T-helper 17 cell (primary cell): ENCODE data around the gene TANGO2. TPM values are rescaled to one million over a fixed set of nuclear protein-coding genes. Genes with fewer than 3 reads are reported as not detected.

Experiments
- ATAC-seq: fragments of 150-1000 bp; cut with Tn5 transposase; 2 replicates; pipeline ENCODE4 v1.10.0; 2021; ENCODE audit warnings: mild to moderate bottlenecking, moderate library complexity
- DNase-seq, 3 donors: peaks; one replicate each; pipeline versions ENCODE4 v3.0.0 to v3.0.0-alpha.2; 2020 to 2021
- H3K9me3 ChIP-seq: one replicate; pipeline ENCODE4 v1.7.0; 2013; ENCODE audit warnings: low read length, mild to moderate bottlenecking; ENCODE audit not compliant: control insufficient read depth, poor library complexity, severe bottlenecking
- H3K27ac Mint-ChIP-seq: one replicate; pipeline ENCODE4 v1.8.0; 2022; ENCODE audit warnings: mild to moderate bottlenecking, moderate library complexity, mixed read lengths
- H3K27me3 Mint-ChIP-seq: one replicate; pipeline ENCODE4 v1.8.0; 2022; ENCODE audit warnings: mixed read lengths
- H3K36me3 Mint-ChIP-seq: one replicate; pipeline ENCODE4 v1.8.0; 2022; ENCODE audit warnings: low read depth, mixed read lengths
- H3K4me1 Mint-ChIP-seq: one replicate; pipeline ENCODE4 v1.8.0; 2022; ENCODE audit warnings: mild to moderate bottlenecking, mixed read lengths
- H3K4me3 Mint-ChIP-seq: one replicate; pipeline ENCODE4 v1.8.0; 2022; ENCODE audit warnings: mild to moderate bottlenecking, moderate library complexity, mixed read lengths
- total RNA-seq, 4 donors: library from RNA in 2 of 4; stranded (reverse) in 2 of 4; gene quantifications; one replicate each; pipeline ENCODE4 v1.2.3 and lab custom pipeline; 2022 to 2026

Gene TANGO2
- total RNA-seq, 2 donors from 2014 or later: 31.7 to 44.3 TPM

- DNase-seq (no peak), ATAC-seq (no peak)
- Mint-ChIP-seq H3K27me3 (no peaks in the 10 kb centered on the region), H3K4me1 (peaks cover 34% of the 10 kb centered on the region), H3K4me3 (no peak overlapping the region), H3K27ac (no peak overlapping the region), H3K36me3 (peaks cover 15% of the 10 kb centered on the region)
- no peaks in the 10 kb centered on the region for H3K9me3 ChIP-seq
These were observed 67.3 kb downstream of the TANGO2 start for GRCh38 chr22:20088263-20088648.

GRCh38 chr22:20089226-20089976 is 68.5 kb downstream of the TANGO2 start:
- Mint-ChIP-seq H3K27ac (no peak overlapping the region), H3K4me1 (peaks cover 24% of the 10 kb centered on the region), H3K36me3 (peaks cover 17% of the 10 kb centered on the region), H3K27me3 (no peaks in the 10 kb centered on the region), H3K4me3 (no peak overlapping the region)
- DNase-seq: no peak
- H3K9me3 ChIP-seq: no peaks in the 10 kb centered on the region
- ATAC-seq: no peak

- ATAC-seq: no peak
- DNase-seq: no peak
- no peaks in the 10 kb centered on the region for H3K27me3 Mint-ChIP-seq
- peaks cover 17% of the 10 kb centered on the region for H3K36me3 Mint-ChIP-seq
- no peak overlapping the region for H3K4me3 Mint-ChIP-seq
- no peaks in the 10 kb centered on the region for H3K9me3 ChIP-seq
- H3K27ac Mint-ChIP-seq: no peak overlapping the region
- peaks cover 20% of the 10 kb centered on the region for H3K4me1 Mint-ChIP-seq
These were observed 69.2 kb downstream of the TANGO2 start for GRCh38 chr22:20089977-20090729.

- DNase-seq (no peak), ATAC-seq (no peak)
- Mint-ChIP-seq H3K4me1 (peaks cover 21% of the 10 kb centered on the region), H3K36me3 (peaks cover 19% of the 10 kb centered on the region), H3K27ac (peak overlapping the region; percentile 51), H3K4me3 (peak overlapping the region; percentile 33), H3K27me3 (no peaks in the 10 kb centered on the region)
- H3K9me3 ChIP-seq: no peaks in the 10 kb centered on the region
These were observed 69.9 kb downstream of the TANGO2 start for GRCh38 chr22:20090730-20091240.

GRCh38 chr22:20091690-20092476 is 71.0 kb downstream of the TANGO2 start:
- peaks cover 15% of the 10 kb centered on the region for H3K4me1 Mint-ChIP-seq
- H3K36me3 Mint-ChIP-seq: peaks cover 16% of the 10 kb centered on the region
- peak; percentile 60 for ATAC-seq
- no peaks in the 10 kb centered on the region for H3K9me3 ChIP-seq
- no peaks in the 10 kb centered on the region for H3K27me3 Mint-ChIP-seq
- no peak overlapping the region for H3K4me3 Mint-ChIP-seq
- peak overlapping the region; percentile 61 for H3K27ac Mint-ChIP-seq
- DNase-seq: no peak

GRCh38 chr22:20092477-20092854 is 71.6 kb downstream of the TANGO2 start:
- H3K4me3 Mint-ChIP-seq: no peak overlapping the region
- H3K4me1 Mint-ChIP-seq: peaks cover 18% of the 10 kb centered on the region
- no peaks in the 10 kb centered on the region for H3K27me3 Mint-ChIP-seq

GRCh38 chr22:20093418-20094196 is 72.7 kb downstream of the TANGO2 start:
- no peaks in the 10 kb centered on the region for H3K9me3 ChIP-seq
- peak overlapping the region; percentile 43 for H3K4me3 Mint-ChIP-seq
- H3K36me3 Mint-ChIP-seq: peaks cover 16% of the 10 kb centered on the region
- peaks cover 19% of the 10 kb centered on the region for H3K4me1 Mint-ChIP-seq
- H3K27me3 Mint-ChIP-seq: no peaks in the 10 kb centered on the region
- H3K27ac Mint-ChIP-seq: peak overlapping the region; percentile 61
- ATAC-seq (no peak), DNase-seq (no peak)

More at GRCh38 chr22:20092477-20092854, 71.6 kb downstream of the TANGO2 start:
- Mint-ChIP-seq H3K27ac (peak overlapping the region; percentile 61), H3K36me3 (peaks cover 15% of the 10 kb centered on the region)
- no peak for DNase-seq
- H3K9me3 ChIP-seq: no peaks in the 10 kb centered on the region
- ATAC-seq: no peak

GRCh38 chr22:20094197-20094807 is 73.4 kb downstream of the TANGO2 start:
- DNase-seq (no peak), ATAC-seq (no peak)
- Mint-ChIP-seq H3K36me3 (peaks cover 16% of the 10 kb centered on the region), H3K27me3 (no peaks in the 10 kb centered on the region), H3K27ac (peak overlapping the region; percentile 47), H3K4me3 (peak overlapping the region; percentile 43), H3K4me1 (peaks cover 22% of the 10 kb centered on the region)
- no peaks in the 10 kb centered on the region for H3K9me3 ChIP-seq

- peaks cover 14% of the 10 kb centered on the region for H3K36me3 Mint-ChIP-seq
- H3K27me3 Mint-ChIP-seq: no peaks in the 10 kb centered on the region
- H3K9me3 ChIP-seq: no peaks in the 10 kb centered on the region
- peak overlapping the region; percentile 65 for H3K27ac Mint-ChIP-seq
- ATAC-seq (no peak), DNase-seq (no peak)
- peaks cover 28% of the 10 kb centered on the region for H3K4me1 Mint-ChIP-seq
- H3K4me3 Mint-ChIP-seq: no peak overlapping the region
These were observed 74.6 kb downstream of the TANGO2 start for GRCh38 chr22:20095521-20095920.

GRCh38 chr22:20096574-20097420 is 75.9 kb downstream of the TANGO2 start:
- H3K4me1 Mint-ChIP-seq: peaks cover 30% of the 10 kb centered on the region

GRCh38 chr22:20099099-20099711 is 78.3 kb downstream of the TANGO2 start:
- Mint-ChIP-seq H3K27ac (peak overlapping the region; percentile 96), H3K36me3 (peaks cover 7% of the 10 kb centered on the region), H3K4me3 (peak overlapping the region; percentile 87), H3K27me3 (no peaks in the 10 kb centered on the region), H3K4me1 (peaks cover 34% of the 10 kb centered on the region)
- no peak for DNase-seq
- H3K9me3 ChIP-seq: no peaks in the 10 kb centered on the region
- ATAC-seq: no peak

More at GRCh38 chr22:20096574-20097420, 75.9 kb downstream of the TANGO2 start:
- H3K36me3 Mint-ChIP-seq: peaks cover 7% of the 10 kb centered on the region
- DNase-seq (no peak), ATAC-seq (no peak)
- H3K27ac Mint-ChIP-seq: peak overlapping the region; percentile 65
- no peaks in the 10 kb centered on the region for H3K27me3 Mint-ChIP-seq
- no peak overlapping the region for H3K4me3 Mint-ChIP-seq
- no peaks in the 10 kb centered on the region for H3K9me3 ChIP-seq
